RWPE1 (cell line): ENCODE data around the gene ATP6AP2.
"Not testable (repeated sequence)": the region's sequence is repeated elsewhere in the genome, so short reads cannot be mapped to it uniquely, and the experiment has no call there.

Experiments
- CTCF ChIA-PET: fragments of 350-600 bp; sonication (Branson Sonifier 250); formaldehyde crosslinking; extraction: SDS; loops from one replicate; lab custom pipeline; 2021; lab: Yijun Ruan, JAX
- POLR2A ChIA-PET: fragments of 400-600 bp; formaldehyde crosslinking; extraction: SDS; loops from one replicate; lab custom pipeline; 2020; ENCODE audit warnings: antibody characterized with exemption; ENCODE audit not compliant: low non-redundant PET; lab: Yijun Ruan, JAX
- DNase-seq: peaks from one replicate; pipeline ENCODE4 v3.0.0; 2012; ENCODE audit warnings: low spot score
- H3K27ac ChIP-seq: fragments of 450-650 bp; 2 replicates; pipeline ENCODE4 v1.5.1; 2017
- CTCF ChIP-seq: fragments of 450-650 bp; conservative IDR thresholded peaks from 2 replicates; pipeline ENCODE4 v1.5.1; 2017; ENCODE audit warnings: low read depth, mild to moderate bottlenecking

ATP6AP2 gene

GRCh38 chrX:40576291-40576690 lies 4.5 kb upstream of the ATP6AP2 start:
- no peak overlapping the region for H3K27ac ChIP-seq
- ChIA-PET POLR2A (no interaction called here), CTCF (no interaction called here)
- DNase-seq: no peak
- TF ChIP-seq CTCF: no peak

- POLR2A ChIA-PET: no interaction called here
- no peak overlapping the region for H3K27ac ChIP-seq
- DNase-seq: no peak
- CTCF ChIA-PET: no interaction called here
- TF ChIP-seq CTCF: no peak
Measured at GRCh38 chrX:40578039-40578695, 2.6 kb upstream of the ATP6AP2 start.

GRCh38 chrX:40579141-40579540 lies 1.6 kb upstream of the ATP6AP2 start:
- no peak for TF ChIP-seq CTCF
- ChIA-PET POLR2A (no interaction called here), CTCF (no interaction called here)
- no peak overlapping the region for H3K27ac ChIP-seq
- no peak for DNase-seq

GRCh38 chrX:40579900-40580536 lies 752 bp upstream of the ATP6AP2 start:
- ChIA-PET CTCF (interaction anchor here (0.5 kb wide), 1 partner anchor 495 kb away, joined by 4 read pairs; no protein-coding TSS in a partner anchor), POLR2A (no interaction called here)
- no peak for TF ChIP-seq CTCF
- DNase-seq: no peak
- peak overlapping the region; percentile 77 for H3K27ac ChIP-seq

- CTCF ChIA-PET: interaction anchor here (0.6 kb wide), 1 partner anchor 38 kb away, joined by 3 read pairs; no protein-coding TSS in a partner anchor
- POLR2A ChIA-PET: no interaction called here
- peak overlapping the region; percentile 77 for H3K27ac ChIP-seq
- DNase-seq: peak; percentile 9
- no peak for TF ChIP-seq CTCF
Measured at GRCh38 chrX:40581336-40581920, 658 bp downstream of the ATP6AP2 start.

GRCh38 chrX:40582178-40582577 lies 1.4 kb downstream of the ATP6AP2 start:
- H3K27ac ChIP-seq, POLR2A ChIA-PET, CTCF ChIA-PET, DNase-seq: not testable (repeated sequence)

- POLR2A ChIA-PET: no interaction called here
- no peak for TF ChIP-seq CTCF
- CTCF ChIA-PET: no interaction called here
- no peak overlapping the region for H3K27ac ChIP-seq
- DNase-seq: no peak
Measured at GRCh38 chrX:40582811-40583210, 2.0 kb downstream of the ATP6AP2 start.

- POLR2A ChIA-PET, DNase-seq, H3K27ac ChIP-seq, CTCF ChIA-PET: not testable (repeated sequence)
Measured at GRCh38 chrX:40587623-40588022, 6.9 kb downstream of the ATP6AP2 start.

- DNase-seq, CTCF ChIA-PET, POLR2A ChIA-PET, H3K27ac ChIP-seq: not testable (repeated sequence)
Measured at GRCh38 chrX:40589616-40590321, 9.0 kb downstream of the ATP6AP2 start.
